HUDEP-2 (cell line): Measurements from ENCODE around the gene MLIP.
"Not testable (repeated sequence)": the region's sequence is repeated elsewhere in the genome, so short reads cannot be mapped to it uniquely, and the experiment has no call there.

Experiments
- DNase-seq, 76 experiments: peaks; one replicate each; lab custom pipeline; 2025; ENCODE audit not compliant: unreplicated experiment in 76 of 76; lab: John Stamatoyannopoulos, UW

The MLIP gene, protein sequence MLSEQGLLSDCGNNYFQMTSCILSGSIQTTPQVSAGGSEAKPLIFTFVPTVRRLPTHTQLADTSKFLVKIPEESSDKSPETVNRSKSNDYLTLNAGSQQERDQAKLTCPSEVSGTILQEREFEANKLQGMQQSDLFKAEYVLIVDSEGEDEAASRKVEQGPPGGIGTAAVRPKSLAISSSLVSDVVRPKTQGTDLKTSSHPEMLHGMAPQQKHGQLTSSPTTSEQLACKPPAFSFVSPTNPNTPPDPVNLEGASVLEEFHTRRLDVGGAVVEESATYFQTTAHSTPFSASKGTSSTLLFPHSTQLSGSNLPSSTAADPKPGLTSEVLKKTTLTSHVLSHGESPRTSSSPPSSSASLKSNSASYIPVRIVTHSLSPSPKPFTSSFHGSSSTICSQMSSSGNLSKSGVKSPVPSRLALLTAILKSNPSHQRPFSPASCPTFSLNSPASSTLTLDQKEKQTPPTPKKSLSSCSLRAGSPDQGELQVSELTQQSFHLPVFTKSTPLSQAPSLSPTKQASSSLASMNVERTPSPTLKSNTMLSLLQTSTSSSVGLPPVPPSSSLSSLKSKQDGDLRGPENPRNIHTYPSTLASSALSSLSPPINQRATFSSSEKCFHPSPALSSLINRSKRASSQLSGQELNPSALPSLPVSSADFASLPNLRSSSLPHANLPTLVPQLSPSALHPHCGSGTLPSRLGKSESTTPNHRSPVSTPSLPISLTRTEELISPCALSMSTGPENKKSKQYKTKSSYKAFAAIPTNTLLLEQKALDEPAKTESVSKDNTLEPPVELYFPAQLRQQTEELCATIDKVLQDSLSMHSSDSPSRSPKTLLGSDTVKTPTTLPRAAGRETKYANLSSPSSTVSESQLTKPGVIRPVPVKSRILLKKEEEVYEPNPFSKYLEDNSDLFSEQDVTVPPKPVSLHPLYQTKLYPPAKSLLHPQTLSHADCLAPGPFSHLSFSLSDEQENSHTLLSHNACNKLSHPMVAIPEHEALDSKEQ

DNA sequence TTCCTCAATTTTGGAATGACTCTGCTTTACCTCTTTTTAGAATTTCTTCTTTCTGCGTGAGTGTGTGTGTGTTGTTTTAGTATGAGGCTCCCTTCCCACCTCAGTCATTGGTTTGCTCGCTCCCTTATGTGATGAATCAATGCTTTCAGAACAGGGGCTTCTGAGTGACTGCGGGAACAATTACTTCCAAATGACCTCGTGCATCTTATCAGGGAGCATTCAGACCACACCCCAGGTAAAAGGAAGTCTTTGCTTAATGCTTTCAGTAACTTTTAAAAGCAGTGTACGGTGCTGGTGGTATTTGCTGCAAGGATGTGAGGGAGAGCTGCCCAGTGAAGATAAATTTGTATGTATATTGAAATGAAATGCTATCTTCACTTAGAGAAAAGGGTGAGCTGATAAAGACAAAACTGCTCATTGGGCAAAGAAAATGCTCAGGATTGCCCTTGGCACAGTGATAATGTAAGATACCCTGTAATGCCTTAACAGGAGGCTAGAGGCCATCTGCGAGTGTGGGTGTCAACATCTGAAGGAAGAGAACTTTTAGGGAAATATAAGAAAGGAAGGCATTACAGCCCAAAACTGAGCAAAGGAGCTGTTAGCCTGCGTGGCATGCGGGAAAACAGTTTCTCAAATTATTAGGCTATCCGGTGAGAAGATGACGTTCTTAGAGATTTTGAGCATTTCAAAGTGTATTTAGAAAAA, at the start of gene MLIP:
TSS of gene MLIP (plus strand) at position 103 of the 705 bp plus-strand sequence. CDS start at position 140, 37 bp downstream.
- no peak for DNase-seq

DNA sequence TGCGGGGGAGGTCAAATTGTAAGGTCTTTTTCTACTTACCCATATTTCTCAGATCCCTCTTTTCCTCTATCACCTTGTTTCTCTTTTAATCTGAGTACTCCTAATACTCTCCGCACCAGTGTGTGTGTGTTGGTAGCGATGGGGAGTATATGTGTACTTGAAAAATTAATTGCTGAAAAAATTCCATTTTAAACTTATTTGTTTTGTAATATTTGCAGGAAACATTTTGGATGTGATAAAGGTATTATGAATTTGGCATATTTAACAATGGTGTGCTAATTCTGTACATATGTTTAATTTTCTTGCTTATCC, 48.1 kb upstream of the MLIP start:
- no peak for DNase-seq

DNA sequence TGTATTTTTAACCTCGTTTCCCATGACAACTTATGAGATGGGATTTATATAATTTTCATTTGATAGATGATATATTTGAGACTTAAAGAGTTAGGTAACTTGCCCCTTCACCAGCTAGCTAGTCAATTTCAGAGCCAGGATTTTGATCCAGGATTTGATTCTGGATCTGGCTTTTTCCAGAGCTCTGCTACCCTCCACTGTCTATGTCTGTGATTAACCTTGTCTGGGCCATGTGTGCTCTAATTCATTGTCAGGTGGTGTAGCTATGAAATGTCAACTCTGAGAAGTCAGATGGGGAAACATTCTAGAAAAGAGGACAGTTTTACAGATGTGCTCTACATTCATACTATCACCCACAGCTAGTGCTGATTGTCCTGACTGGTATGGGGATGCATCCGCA, 42.5 kb upstream of the MLIP start:
- DNase-seq, result no peak

DNA sequence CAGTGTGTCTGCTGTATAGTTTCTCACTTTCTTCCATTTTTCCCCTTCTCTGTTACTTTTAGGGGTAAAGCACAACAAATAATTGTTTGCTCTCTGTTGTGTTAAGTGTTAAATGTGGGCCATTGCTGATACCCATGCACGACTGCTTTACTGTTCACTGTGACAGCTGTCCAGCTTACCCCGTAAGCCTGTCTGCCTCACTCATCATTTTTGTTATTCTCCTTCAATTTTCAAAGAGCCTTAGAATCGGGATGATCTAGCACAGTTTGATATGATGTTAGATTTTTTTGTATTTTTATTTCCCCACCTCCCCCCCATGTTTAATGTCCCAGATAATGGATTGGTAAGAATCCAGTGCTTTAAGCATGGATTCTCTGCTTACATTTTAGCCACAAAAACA, 41.2 kb upstream of the MLIP start:
- DNase-seq, result no peak

DNA sequence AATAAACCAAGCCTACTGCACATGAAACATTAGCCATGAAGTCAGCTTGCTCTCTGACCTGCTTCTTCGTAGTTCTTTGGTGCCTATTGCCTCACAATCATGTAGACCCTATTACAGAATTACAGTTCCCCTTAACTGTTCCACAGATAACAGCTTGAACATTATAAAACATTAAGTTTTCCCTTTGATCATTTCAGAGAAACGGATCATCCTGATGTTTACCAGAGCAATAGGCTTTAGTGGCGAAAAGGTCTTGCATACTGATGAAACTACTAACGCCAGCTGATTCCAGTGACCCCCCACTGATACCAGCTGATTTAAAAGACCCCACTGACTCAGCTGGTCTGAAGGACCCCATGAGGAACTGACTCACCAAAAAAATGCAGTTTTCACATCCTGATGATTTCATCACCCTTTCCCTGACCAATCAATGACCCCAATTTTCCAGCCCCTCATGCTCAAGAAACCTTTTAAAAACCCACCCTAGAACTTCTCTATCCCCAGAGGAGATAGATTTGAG, 39.4 kb upstream of the MLIP start:
- DNase-seq, result no peak

DNA sequence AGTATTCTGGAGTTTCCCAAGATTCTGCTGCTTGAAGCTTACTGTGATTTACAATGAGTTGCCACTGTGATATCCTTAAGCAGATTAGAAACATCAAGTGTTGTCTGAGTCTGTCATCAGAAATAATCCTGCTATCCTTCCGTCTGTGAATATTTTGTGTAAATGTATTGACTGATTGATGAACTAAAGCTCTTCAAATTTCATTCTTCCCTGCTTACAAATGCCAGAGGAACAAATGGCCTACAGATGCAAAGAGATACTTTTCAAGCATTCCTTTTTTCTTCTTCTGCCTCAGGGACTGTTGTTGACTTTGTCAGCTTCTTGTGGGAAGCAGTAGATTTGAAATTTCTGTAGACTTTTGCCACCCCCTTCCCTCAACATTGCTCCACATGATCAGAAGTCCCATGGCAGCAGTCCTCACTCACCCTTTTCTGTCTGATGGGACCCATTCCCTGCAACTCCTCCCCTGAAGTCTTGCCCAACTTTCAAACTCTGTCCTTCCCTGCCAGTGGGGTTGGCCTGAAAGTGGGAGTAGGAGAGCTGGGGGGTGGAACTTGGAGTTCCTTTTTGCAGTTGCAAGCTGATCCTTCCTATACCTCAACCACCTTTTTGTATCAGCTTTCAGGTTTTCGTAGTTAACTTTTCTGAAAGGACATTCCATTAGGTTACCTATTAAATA, 38.5 kb upstream of the MLIP start:
- no peak for DNase-seq

DNA sequence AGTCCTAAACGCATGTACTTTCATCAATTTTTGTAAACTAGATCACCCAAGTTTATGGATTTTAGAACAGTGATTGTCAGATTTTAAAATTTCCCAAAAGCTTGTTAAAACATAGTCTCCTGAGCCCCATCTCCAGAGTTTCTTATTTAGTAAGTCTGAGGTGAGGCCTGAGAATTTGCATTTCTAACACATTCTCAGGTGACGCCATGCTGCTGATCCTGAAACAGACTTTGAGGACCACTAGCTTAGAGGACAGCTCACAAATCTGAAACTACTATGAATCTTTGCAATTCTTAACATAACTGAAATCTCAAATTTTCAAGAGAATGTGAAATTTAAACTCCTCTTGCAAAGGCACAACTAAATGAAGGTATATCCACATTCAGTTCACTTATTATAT, 37.8 kb upstream of the MLIP start:
- no peak for DNase-seq

DNA sequence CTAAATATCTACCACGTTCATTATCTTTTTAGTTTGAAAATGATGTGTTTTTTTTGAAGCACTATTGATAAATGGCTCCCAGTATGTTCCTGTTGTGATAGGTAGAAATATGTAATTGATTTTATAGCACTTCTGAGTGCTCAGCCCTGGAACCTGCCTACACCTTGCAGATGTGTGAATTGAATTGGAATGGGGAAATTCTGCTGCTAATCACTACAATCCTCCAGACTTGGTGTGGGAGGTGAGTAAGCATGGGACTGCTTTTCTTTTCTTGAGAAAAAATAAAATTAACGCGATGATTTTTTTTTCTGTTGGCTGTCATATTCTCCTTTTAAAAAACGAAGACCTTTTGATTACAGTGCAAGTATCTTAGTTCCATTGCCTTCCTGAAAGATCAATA, 37.1 kb upstream of the MLIP start:
- DNase-seq, result no peak

DNA sequence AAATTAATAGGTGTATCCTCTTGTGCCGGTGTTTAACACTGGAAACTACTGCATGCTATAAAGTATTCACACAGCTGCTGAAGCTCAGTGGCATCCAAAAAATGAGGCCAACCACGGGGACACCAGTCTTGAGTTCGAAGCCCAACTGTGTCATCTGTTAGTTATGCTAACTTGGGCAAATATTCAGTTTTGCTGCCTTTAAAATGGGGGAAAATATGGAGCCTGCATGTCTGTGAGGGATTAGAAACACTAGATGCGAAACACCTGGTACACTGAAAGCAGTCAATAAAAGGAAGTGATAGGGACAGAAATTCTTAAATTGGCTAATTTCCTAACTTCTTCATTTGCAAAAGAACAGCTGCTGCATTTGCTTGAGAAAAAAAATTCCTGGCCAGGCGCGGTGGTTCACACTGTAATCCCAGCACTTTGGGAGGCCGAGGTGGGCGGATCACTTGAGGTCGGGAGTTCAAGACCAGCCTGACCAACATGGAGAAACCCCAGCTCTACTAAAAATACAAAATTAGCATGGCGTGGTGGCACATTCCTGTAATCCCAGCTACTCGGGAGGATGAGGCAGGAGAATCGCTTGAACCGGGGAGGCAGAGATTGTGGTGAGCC, 36.6 kb upstream of the MLIP start:
- DNase-seq, result no peak

DNA sequence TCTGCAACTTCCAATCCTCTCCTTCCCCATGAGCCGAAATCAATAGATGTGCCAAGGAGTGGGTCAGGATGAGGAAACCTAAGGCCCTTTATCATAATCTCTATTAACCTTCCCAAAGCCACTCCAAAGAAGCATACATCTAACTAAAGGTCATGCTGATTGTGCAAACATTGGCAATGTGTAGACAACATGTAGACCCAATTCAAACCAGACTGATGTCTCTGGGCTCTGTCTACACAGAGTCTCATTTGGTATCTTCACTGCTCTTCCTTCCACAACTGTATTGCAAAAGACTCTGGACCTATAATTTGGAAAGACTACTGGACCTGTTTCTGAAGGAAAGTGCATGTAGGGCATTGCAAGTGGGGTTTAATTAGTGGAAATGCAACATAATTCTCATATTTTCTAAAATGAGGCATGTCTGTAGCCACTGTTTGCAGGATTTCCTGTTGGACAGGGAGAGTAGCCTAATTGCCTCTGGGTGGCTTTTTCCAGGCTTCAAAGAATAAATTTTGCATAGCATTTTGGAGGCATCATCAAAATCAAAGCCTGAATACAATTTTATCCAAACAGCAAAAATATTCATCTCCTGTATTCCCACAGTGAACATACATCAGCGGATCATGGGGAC, 35.0 kb upstream of the MLIP start:
- DNase-seq, result no peak

DNA sequence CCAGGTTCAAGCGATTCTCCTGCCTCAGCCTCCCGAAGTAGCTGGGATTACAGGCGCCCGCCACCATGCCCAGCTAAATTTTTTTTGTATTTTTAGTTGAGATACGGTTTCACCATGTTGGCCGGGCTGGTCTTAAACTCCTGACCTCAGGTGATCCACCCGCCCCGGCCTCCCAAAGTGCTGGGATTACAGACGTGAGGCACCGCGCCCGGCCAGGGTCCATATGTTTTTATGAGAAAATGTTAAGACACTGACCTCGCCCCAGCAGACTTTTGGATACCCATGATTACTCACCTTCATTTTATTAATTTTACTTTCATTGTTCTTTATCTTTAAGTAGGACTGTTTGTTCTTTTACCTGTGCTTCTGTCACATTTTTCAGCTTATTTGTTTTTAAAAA, 29.7 kb upstream of the MLIP start:
- not testable (repeated sequence) for DNase-seq

DNA sequence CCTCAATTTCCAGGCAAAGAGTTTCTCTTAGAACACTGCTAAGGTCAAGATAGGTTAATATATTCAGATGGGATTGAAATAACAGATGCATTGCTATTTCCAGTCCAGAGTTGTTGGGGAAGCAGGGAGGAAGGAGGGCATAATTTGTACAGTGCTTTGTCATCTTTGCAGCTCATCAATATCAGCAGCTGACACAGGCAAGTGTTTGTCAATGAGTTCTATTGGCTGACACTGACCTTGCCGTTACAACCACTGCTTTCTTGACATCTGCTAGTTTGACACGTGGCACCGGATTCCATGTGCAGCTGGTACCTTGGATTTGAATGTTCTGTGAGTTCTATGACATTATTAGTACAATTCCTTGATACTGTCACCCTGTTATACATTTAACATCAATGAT, 28.0 kb upstream of the MLIP start:
- DNase-seq, result no peak

DNA sequence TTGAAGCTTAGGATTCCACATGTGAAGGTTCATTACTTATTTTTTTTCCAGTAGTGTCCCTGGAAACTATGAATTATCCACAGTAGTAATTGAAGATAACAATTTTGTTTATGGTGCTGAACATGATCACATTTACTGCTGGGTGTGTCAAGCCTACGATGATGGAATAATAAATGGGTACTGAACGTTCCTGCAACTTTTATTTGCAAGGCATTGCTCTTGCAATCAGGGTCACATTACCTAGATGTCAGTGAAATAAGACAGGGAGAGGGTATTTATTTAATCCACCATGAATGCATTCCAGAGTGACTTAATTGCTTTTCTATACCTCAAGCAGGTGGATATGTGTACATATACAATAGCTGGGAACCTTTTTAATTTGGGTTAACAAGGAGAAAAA, 27.0 kb upstream of the MLIP start:
- DNase-seq, result no peak

DNA sequence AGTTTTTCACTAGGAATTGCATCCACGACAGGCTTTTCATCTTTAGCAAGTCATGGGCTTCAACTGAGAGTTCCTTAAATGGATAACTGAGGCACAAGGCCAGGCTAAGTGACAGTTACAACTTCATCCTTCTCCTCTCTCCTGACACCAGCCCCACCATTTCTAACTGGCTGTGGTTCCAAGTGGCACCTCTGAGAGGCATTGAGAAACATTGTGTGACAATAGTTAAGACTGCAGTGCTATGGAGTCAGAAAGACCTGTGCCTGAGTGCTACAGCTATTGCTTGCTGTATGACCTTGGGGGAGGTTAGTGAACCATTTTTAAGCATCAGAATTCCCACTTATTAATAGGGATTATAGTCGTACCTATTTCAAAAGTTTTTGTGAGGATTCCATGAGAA, 26.2 kb upstream of the MLIP start:
- no peak for DNase-seq

DNA sequence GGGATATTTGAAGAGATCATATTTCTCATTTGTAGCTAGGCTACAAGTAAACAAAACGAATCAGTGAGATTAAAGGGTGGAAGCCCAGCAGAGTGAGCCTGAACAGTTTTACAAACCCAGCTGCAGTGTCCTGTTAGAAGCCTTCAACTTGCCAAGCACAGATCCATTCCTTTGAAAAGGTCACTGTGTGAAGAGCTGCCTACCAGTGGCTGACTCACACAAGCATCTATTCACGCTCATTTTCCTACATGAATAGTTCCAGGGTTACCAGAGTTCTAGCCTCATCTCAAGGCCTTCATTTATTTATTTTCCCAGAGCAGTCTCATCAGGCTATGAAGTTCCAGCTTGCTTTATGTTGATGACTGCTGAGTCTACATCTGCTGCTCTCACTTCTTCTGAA, 25.7 kb upstream of the MLIP start:
- no peak for DNase-seq

DNA sequence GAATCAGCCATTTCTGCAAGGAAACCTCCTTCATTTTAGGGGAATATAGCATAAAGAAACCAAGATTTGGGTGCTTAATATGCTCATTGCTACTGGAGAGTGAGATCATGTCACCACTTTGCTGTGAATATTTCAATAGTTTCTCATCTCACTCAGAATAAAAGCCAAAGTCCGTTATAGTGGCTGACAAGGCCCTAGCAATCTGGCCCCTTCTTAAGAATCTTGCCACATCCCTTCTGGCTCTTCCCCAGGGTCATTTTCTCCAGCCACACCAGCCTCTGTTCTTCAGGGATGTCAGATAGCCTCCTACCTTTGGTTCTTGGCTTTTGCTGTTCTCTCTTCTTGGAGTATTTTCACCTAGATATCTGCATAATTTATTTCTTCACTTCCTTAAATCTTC, 24.8 kb upstream of the MLIP start:
- DNase-seq, result no peak

DNA sequence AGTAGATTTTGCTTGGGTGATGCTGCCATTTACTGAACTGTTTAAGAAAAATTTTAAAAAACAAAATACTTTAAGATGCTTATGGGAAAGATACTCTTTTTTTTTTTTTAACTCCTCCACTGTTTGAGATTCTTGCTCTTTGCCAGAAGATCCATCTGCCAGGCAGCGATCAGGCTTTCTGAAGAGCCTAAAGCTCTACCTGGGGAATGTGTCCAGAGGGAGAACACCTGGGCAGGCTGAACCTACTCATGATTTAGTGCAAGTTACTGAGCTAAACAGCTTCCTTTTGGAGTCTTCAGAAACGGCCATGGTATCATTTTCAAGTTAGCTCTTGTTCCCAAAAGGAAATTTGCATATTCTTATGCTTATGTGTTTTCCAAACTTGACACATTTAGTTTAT, 23.5 kb upstream of the MLIP start:
- DNase-seq, result no peak

DNA sequence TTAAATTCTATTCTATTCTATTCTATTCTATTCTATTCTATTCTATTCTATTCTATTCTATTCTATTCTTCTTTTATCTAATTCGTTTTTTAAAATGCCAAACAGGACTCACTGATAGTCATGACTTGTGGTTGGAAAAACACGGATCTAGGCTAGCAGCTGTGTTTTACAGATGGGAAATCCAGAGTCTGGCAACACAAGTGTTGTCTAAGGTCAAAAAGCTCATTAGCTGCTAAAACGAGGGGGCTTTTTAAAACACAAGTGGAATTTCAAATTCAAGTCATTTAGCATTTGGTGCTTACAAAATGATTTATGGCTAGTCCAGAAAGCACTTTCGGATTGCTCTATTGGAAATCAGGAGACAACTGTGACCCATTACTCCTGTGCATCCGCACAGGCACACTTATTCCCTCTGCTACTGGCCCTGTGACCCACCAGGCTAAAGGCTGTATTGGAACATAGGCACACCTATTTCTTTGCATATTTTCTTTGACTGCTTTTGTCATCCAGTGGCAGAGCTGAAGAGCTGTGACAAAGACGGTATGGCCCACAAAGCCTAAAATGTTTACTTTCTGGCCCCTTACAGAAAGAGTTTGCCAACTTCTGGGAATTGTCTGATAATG, 17.8 kb upstream of the MLIP start:
- DNase-seq, result no peak

DNA sequence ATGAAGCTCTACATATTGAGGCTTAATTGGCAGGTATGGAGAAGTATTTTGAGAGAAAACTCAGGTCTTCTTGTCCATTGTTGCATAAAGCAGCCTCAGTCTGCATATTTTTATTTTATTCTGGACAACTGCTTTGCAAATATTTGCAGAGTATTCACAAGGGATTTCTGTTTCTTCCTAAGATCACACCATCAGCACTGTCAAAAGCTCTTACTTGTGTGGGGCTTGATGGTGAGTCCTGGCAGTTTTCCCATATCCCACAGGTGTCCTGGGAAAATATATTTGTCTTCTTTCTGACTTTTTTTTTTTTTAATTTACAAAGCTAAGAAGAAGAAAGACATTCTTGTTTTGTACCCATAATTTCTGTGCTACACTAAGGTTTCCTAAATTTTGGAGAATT, 16.9 kb upstream of the MLIP start:
- DNase-seq, result no peak
